CD4-positive, alpha-beta T cell treated with Interleukin-4 for 1 hour (primary cell): Measurements from ENCODE around the gene FNDC10.

ENCODE experiments used
- DNase-seq, 2 donors: peaks; one replicate each; pipeline ENCODE4 v3.0.0-alpha.2; 2020 to 2022

The FNDC10 gene

DNA sequence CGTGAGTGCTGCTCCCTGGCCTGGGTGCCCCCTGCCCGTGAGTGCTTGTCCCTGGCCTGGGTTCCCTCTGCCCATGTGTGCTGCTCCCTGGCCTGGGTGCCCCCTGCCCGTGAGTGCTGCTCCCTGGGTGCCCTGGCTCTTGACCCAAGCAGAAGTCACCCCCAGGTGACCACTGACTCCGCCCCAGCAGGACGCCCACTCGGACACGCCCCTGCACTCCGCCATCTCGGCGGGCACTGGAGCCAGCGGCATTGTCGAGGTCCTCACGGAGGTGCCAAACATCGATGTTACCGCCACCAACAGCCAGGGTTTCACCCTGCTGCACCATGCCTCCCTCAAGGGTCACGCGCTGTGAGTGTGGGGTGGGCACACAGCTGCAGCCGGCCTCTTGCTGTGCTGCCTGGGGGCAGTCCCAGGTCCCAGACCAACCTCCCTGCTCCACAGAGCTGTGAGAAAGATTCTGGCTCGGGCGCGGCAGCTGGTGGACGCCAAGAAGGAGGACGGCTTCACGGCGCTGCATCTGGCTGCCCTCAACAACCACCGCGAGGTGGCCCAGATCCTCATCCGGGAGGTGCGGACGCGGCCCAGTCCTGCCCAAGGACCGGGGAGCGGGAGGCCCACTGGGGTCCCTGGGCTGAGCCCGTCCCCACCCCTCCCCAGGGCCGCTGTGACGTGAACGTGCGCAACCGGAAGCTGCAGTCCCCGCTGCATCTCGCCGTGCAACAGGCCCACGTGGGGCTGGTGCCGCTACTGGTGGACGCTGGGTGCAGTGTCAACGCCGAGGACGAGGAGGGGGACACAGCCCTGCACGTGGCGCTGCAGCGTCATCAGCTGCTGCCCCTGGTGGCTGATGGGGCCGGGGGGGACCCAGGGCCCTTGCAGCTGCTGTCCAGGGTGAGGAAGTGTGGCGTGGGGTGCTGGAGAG lies 28.2 kb upstream of the FNDC10 start:
- DNase-seq, result no peak

DNA sequence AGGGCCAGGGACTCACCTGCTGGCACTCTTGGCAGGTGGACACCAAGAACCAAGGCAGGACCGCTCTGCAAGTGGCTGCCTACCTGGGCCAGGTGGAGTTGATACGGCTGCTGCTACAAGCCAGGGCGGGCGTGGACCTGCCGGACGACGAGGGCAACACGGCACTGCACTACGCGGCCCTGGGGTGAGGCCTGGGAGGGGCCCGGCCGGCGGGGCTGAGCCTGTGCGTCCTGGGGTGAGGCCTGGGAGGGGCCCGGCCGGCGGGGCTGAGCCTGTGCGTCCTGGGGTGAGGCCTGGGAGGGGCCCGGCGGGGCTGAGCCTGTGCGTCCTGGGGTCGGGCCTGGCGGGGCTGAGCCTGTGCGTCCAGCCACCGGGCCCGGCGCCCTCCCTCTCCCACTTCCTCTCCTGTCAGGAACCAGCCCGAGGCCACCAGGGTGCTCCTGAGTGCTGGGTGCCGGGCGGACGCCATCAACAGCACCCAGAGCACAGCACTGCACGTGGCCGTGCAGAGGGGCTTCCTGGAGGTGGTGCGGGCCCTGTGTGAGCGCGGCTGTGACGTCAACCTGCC lies 27.4 kb upstream of the FNDC10 start:
- DNase-seq, result no peak

DNA sequence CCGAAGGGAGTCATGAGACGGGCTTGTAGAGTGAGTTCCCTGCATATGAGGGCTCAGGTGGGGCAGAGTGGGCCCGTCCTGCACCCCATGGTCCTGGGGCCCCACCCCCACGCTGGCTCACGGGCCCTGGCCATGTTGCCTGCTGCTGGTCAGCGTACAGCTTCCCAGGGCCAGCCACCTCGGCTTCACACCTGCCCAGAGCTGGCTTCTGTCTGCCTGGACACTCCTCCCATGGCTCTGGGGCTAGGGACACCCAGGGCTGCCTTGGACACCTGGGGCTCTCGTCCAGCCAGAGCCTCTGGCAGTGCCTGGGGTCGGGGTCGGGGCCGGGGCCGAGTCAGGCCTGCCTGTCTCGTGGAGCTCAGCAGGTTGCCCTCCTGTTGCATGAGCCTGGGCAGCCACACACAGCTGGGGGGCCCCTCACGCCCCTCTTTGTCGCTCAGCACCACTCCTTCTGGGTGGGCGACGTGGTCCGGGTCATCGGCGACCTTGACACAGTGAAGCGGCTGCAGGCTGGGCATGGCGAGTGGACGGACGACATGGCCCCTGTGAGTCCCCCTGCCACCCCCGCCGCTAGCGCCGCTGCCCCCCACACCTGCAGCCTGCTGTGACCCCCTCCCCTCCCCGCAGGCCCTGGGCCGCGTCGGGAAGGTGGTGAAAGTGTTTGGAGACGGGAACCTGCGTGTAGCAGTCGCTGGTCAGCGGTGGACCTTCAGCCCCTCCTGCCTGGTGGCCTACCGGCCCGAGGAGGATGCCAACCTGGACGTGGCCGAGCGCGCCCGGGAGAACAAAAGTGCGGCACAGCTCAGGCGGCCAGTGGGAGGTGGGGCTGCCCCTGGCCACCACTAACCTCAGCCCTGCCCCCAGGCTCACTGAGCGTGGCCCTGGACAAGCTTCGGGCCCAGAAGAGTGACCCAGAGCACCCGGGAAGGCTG lies 26.5 kb upstream of the FNDC10 start:
- DNase-seq, result no peak

DNA sequence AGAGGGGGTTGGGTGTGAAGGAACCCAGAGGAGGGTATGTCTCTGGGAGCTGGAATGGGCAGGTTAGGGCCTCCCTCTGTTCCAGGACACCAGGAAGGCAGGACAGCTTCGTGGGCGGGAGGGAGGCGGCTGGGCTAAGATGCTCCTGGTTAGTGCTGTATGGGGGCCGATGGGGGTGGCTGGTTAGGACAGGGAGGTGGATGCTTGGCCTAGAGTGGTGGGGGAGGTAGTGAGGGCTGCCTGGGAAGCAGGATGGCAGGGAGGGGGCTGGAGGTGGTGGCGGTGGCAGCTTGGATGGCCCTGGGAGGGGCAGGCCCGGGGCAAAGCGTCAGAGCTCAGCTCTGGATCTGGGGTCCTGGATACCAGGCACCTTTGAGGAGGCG lies 25.9 kb upstream of the FNDC10 start:
- DNase-seq, result no peak

DNA sequence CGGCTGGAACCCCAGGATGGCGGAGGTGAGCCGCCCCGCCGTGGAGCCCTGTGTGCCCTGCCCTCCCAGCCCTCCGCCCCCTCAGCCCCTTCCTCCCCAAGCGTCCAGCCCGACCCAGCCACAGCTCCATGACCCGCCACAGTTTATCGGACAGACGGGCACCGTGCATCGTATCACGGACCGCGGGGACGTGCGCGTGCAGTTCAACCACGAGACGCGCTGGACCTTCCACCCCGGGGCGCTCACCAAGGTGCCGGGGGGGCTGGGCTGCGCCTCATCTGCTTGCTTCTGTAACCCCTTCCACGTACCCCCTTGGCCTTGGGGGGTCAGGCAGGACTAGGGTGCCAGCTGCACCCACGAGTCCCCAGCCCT lies 25.5 kb upstream of the FNDC10 start:
- no peak for DNase-seq

DNA sequence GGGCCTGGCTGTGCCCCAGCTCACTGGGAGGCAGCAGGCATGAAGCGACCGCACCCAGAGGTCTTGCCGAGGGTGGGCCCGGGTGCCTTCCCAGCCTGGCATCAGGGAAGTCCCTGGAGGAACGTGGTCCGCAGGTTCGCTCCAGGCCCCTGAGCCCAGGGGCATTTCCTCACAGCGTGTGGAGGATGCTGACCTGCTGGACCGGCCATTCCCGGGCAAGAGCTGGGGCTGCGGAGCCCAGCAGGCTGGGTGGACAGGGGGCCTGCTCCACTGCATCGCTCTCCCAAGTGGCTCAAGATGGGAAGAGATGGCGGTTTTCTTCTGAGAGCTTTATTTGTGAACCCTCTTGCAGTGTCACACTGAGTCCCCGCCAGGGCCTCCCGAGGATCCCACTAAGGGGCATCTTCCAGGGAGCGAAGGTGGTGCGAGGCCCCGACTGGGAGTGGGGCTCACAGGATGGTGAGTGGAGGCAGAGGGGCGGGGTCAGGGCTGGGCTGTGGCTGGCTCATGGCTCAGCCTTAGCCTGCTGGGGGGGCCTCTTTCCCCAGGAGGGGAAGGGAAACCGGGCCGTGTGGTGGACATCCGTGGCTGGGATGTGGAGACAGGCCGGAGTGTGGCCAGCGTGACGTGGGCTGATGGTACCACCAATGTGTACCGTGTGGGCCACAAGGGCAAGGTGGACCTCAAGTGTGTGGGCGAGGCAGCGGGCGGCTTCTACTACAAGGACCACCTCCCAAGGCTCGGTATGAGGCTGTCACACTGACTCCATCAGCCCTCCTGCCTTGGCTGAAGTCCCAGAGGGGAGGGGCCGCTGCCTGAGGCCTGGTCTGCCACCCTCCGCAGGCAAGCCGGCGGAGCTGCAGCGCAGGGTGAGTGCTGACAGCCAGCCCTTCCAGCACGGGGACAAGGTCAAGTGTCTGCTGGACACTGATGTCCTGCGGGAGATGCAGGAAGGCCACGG lies 24.8 kb upstream of the FNDC10 start:
- no peak for DNase-seq

DNA sequence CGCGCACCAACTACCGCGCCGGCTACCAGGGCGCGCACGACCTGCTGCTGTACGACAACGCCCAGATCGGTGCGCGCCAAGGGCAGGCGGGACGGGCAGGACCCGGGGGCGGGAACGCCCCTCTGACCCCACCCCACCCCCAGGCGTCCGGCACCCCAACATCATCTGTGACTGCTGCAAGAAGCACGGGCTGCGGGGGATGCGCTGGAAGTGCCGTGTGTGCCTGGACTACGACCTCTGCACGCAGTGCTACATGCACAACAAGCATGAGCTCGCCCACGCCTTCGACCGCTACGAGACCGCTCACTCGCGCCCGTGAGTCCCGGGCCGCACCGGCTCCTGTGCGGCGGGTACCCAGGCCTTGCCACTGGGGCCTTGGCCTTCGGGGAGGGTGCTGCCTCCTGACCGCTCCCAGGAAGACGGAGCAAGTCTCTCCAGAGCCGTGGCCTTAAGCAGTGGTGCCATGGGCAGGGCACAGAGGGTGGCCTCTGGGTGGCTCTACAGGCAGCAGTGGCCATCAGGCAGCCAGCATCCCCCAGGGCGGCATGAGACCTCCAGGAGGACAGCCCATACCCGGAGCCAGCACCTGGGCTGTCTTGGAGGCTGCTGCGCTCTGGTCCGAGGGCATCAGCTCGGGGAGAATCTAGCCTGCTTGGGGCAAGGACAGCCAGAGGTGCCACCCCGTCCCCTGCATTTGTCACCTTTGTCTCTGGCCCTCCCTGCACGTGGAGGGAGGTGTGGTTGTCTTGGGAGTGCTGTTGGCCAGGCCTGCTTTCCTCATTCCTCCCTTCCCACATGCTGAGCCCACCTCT lies 23.9 kb upstream of the FNDC10 start:
- DNase-seq, result no peak

DNA sequence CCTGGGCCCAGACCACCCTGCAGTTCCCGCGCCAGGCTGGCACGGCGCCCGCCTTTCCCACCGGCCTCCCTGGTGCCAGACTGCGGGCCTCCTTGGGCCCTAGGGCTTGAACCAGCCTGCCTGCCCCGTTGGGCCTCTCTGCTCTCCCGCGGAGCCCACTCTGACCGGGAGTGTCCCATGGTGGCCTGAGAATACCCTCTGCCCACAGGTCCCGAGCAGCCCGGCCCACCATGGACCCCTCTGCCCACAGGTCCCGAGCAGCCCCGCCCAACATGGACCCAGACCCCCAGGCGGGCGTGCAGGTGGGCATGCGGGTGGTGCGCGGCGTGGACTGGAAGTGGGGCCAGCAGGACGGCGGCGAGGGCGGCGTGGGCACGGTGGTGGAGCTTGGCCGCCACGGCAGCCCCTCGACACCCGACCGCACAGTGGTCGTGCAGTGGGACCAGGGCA lies 23.3 kb upstream of the FNDC10 start:
- DNase-seq, result no peak

DNA sequence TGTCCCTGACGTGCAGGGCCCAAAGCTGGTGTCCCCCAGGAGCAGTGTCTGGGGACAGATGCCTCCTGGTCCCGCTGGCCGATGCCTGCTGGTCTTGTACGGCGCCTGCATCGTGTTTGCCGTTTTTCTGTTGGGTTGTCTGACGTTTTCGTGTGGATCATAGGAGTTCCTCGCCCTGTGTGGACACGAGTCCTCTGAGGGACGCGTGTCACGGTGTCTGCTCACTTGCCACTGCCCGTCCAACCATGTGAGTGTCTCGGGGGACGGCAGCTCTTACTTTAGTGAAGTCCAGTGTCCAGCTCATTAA lies 22.8 kb upstream of the FNDC10 start:
- DNase-seq, result no peak

DNA sequence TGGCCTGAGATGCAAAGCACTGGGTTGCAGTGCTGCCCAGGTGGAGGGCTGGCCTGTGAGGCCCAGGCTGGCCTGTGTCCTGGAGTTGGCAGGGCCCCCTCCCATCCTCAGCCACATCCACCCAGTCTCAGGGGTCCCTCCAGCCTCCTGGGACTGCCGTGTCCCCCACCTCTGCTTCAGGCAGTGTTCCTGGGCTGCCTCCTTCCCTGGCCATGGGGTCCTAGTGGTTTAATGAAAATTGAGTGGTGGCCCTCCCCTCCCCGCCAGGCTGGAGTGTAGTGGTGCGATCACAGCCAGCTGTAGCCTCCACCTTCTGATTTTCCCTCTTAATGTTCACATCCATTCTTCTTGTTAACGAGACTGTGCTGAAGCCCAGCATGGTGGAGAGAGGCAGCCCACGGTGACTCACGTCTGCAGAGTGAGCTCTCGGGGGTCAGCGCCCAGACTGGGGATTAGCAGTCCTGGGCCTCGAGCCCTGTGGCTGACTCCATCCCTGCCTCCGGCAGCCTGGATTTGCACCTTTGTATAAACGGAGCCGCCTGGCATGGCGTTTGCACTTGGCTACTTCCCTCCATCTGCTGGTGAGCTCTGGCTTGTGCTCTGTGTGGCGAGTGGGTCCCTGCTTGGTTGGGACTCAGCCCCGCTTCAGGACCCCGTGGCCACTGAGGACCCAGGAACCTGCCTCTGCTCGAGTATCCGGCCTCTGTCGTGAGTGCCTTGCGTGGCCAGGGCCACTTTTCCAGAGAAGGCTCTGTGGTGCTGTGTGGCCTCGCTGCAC lies 22.3 kb upstream of the FNDC10 start:
- no peak for DNase-seq

DNA sequence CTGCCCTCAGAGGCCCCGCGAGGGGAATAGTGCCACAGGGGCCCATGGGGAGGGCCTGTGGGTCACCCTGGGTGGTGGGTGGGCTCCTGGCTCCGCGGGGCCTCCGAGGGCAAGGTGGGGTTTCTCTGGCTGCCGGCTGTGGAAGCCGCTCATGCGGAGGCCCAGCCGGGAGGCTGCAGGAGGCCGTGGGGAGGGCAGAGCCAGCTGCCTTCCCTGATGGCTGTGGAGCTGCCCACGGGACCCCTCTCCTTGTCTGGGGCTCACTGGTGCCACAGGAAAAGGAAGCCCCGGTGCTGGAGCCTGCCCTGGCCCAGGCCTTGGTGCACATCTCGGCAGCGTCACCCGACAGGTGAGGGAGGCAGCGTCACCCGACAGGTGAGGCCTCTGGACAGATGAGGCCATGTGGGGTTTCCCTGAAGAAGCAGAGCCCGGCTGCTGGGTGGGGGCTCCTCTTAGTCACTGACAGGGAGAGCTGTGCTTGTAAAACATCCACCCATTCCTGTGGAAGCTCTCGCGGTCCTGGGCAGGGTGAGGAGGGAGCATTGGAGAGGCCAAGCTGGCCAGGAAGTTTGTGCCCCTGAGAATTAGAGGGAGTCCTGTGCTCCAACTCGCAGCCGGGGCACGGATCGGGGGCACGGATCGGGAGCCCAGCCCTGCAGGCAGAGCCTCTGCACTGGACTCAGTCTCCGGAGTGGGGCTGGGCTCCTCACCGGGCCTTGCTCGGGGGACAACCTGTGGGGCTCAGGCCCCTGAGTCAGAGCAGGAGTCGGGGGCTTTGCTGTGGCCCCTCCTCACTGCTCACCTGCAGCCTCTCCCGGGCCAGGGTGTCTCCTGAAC lies 21.5 kb upstream of the FNDC10 start:
- no peak for DNase-seq

DNA sequence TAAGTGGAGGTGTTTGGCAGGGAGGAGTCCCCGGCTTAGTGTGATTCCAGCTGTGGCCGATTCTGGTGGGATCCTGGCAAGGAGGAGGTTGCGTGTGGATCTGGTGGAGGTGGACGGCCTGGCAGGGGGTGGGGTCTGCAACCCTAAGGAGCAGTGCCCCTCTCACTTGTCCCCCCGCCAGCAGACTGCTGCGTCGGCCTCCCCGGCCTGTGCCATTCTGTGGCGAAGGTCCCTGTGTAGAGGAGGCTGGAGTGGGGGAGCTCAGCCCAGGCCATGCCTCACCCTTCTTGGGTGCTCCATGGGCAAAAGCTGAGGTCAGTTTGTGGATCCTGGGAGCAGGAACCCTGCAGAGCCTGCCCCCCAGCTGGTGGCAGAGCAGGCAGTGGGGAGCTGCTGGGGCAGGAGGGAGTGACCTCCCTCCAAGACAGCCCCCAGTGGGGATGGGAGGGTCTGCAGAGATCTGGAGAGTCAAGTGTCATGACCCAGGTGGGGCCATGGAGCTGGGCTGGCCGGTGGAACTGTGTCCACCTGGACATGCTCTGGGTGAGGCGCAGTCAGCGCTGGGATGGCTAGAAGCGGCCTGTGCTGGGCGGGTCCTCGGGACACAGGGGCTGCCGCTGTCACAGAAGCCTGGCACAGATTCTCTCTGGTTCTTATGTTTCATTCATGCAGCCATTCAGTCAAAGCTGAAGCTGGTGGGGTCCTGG lies 20.7 kb upstream of the FNDC10 start:
- DNase-seq, result no peak

DNA sequence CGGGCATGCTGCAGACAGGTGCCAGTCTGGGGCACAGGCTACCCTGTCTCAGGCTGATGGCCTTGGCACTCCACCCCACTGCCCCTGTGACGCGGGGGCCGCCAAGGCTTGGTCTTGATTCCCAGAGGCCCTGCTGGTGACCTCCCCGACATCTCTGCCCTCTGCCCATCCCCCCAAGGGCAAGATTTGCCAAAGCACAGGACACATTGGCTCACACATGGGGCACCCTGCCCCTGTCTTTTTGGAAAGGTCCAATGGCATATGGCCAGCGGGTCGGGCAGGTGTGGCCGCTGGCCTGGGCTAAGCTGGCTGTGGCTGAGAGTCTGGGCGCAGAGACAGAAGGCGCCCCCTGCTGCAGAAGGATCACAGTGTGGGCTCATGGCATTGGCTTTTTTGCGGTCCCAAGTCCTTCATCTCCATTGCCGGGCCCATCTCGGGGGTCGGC lies 20.0 kb upstream of the FNDC10 start:
- no peak for DNase-seq

DNA sequence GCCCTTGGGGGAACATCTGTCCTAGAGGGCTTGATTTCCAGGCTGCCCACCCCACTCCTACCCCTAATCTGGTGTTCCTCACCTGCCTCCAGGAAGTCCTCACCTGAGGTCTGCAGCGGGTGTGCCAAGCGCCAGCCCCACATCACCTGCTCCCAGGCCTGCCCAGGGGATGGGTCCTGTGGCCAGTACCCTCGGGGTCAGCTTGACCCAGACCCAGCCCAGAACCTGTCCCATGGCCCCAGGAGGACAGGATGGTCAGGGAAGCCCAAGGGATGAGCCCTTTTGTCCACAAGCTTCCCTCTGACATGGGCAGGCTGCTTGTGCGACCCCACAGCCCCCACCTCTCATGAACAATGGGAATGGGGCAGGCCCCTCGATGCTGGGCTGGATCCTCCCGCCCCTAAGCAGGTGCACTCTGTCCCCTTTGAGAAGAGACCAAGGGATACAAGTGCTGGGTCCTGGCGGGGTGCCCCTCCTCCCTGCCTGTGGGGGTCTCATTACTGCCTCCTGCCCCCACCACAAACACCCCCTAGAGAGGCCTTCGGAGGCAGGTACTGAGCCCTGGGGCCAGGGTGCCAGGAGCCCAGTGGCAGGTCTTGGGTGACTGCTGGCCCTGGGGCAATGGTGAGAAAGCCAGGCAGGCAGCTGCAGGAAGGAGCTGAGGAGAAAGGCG lies 18.6 kb upstream of the FNDC10 start:
- DNase-seq, result no peak

DNA sequence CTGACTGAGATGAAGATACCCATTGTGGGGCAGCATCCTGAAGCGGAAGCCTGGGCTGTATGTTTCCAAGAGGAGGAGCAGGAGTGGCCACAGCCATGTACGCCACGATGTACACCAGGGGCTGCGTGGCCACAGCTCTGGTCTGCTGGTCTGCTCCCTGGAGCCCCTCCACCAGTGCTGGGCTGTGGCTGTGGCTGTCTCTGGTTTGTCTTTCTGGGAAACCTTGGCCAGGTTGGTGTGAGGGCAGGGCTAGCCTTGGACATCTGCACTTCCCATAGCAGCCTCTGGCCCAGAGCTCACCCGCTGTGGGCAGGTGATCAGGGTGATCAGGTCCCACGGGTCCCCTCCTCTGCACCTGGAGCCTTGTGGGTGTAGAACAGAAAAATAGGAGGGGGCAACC lies 18.0 kb upstream of the FNDC10 start:
- DNase-seq, result no peak

DNA sequence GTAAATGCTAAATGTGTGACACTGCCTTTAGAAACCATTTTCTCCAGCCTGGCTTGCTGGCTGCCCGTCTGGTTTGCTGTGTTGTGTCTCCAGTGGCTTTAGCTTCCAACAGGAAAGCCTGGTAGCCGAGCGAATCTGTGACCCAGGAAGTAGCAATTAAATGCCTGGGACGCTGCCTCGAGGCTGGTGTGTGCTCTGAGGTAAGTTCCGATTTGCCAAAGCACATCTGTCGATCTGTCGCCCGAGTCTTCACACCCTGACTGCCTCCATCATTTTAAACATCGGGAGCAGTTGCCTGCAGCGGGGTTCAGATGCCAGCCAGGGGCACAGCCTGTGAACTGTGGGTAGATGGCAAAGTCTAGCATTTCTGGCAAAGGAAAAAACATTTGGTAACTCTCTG lies 17.6 kb upstream of the FNDC10 start:
- no peak for DNase-seq

DNA sequence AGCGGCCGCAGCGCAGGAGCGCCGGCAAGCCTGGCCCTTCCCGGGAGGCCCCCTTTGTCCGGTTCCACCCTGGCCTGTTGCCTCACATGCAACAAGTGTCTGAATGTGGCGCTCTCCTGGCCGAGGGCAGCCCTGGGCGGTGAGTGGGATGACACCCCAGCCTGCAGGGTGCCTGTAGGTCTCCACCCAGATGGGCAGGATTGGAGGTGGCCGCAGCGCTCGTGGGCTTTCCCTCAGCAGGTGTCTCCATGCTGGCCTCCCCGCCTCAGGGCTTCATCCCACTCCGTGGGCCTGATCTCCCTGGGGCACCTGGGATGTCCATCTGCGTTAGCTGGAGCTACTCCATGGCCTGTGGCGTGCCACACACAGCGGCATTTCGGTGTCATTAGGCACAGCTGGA lies 16.9 kb upstream of the FNDC10 start:
- no peak for DNase-seq

DNA sequence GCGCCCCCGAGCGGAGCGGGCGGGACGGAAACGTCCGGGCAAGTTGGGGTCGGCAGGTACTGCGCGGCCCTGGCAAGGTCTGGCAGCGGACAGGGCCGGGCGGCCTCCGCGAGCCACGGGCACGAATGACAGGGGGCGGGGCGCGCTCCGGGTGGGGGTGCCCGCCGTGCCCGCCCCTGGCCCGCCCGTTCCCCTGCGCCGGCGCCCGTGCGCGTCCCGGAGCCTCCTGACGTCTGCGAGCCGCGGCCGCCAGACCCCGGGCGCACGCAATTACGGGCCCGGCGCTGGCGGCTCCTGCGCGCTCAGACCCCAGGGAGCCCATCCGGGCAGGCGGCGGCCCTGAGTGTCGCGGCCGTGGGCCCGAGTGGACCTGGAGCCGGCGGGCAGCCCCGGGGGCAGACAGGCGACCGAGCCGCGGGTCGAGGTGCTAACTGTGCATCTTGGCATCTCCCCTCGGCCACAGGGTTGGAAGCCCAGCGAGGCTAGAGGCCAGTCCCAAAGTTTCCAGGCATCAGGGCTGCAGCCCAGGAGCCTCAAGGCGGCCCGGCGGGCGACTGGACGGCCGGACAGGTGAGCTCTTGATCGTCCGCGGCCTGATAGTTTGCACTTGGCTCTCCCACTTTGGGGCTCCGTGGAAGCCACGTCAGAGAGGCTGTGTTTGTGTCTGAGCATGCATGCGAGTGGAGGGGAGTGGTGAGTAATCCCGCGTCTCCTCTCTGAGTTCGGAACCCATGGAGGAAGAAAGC lies 16.3 kb upstream of the FNDC10 start:
- DNase-seq, result peak; percentile 47 to 55
